BJ (cell line): ENCODE data around the gene PLD1. TPM values are rescaled to one million over a fixed set of nuclear protein-coding genes. Genes with fewer than 3 reads are reported as not detected.

Source experiments
- CTCF ChIA-PET: fragments of 350-600 bp; formaldehyde crosslinking; extraction: SDS; loops from one replicate; lab custom pipeline; 2021; ENCODE audit warnings: antibody characterized with exemption, inconsistent platforms; lab: Yijun Ruan, JAX
- POLR2A ChIA-PET: fragments of 300-600 bp; sonication (Branson Sonifier 250); formaldehyde crosslinking; extraction: SDS; loops from one replicate; lab custom pipeline; 2021; ENCODE audit warnings: antibody characterized with exemption; lab: Charles Lee
- DNase-seq: peaks from one replicate; pipeline ENCODE4 v3.0.0-alpha.2; 2011; ENCODE audit warnings: low read depth
- H3K27me3 ChIP-seq: 2 replicates; pipeline ENCODE4 v1.6.0; 2011; ENCODE audit warnings: low read length; ENCODE audit not compliant: control insufficient read depth, insufficient read depth
- H3K36me3 ChIP-seq: 2 replicates; pipeline ENCODE4 v1.5.1; 2011; ENCODE audit warnings: low read length; ENCODE audit not compliant: control insufficient read depth, insufficient read depth
- H3K4me3 ChIP-seq: 2 replicates; pipeline ENCODE4 v1.5.1; 2011; ENCODE audit warnings: low read depth, mild to moderate bottlenecking, control low read depth, low read length
- polyA plus RNA-seq: library from polyadenylated mRNA; depleted of rRNA; stranded (reverse); fragments of >200 nt; gene quantifications from 2 replicates; pipeline ENCODE4 v1.2.3, GENCODE V29; 2011; rRNA removed
- TF ChIP-seq, protein P1 (sequence below): IDR thresholded peaks from 2 replicates; pipeline ENCODE4 v1.5.1; 2011; ENCODE audit warnings: low read depth, mild to moderate bottlenecking, control low read depth, inconsistent platforms, low read length, moderate library complexity; ENCODE audit not compliant: insufficient read depth

PLD1 gene
- polyA plus RNA-seq, 1 experiment = 6.4 TPM

DNA sequence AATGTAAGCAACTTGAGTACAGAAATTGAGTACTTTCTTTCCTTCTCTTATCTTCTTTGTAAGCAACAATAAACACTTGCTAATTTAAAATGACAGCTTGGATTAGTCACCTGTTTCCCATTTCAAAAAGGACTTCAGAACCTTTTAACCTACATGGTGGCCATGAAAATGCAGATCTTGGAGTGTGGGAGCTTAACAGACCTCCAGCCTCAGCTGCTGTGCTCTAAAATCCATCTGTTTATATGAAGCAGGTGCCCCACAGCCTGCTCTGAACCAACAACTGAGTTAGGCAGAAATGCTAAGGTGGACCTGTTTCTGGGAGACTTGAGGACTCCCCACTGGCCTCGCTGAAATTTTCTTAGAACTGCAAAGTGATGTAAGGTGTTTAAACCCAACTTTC, 259.0 kb downstream of the PLD1 start:
- CTCF ChIA-PET = interaction anchor here (1.4 kb wide), 2 partner anchors 12 to 502 kb away, joined by 3 read pairs; no protein-coding TSS in a partner anchor

More for the DNA sequence above, 259.0 kb downstream of the PLD1 start:
- Histone ChIP-seq H3K4me3 (no peak overlapping the region), H3K36me3 (no peaks in the 10 kb centered on the region), H3K27me3 (no peaks in the 10 kb centered on the region)
- TF ChIP-seq, protein P1, sequence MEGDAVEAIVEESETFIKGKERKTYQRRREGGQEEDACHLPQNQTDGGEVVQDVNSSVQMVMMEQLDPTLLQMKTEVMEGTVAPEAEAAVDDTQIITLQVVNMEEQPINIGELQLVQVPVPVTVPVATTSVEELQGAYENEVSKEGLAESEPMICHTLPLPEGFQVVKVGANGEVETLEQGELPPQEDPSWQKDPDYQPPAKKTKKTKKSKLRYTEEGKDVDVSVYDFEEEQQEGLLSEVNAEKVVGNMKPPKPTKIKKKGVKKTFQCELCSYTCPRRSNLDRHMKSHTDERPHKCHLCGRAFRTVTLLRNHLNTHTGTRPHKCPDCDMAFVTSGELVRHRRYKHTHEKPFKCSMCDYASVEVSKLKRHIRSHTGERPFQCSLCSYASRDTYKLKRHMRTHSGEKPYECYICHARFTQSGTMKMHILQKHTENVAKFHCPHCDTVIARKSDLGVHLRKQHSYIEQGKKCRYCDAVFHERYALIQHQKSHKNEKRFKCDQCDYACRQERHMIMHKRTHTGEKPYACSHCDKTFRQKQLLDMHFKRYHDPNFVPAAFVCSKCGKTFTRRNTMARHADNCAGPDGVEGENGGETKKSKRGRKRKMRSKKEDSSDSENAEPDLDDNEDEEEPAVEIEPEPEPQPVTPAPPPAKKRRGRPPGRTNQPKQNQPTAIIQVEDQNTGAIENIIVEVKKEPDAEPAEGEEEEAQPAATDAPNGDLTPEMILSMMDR = no peak
- POLR2A ChIA-PET = no interaction called here
- DNase-seq = no peak

Other genes with a start within 250 kb of the PLD1 start
- gene TMEM212, start 32.9 kb upstream of the PLD1 start, polyA plus RNA-seq = not detected in 2 replicates
- 28.6 and 40.6 TPM in 2 replicates for gene FNDC3B, start 229.1 kb upstream of the PLD1 start, polyA plus RNA-seq